HepG2 (cell line): ENCODE data around the gene SLC13A3. TPM values are rescaled to one million over a fixed set of nuclear protein-coding genes. Genes with fewer than 3 reads are reported as not detected.

Experiments used
- AGO2 ChIP-seq: fragments of 200-400 bp; formaldehyde crosslinking; optimal IDR thresholded peaks from 2 replicates; pipeline ENCODE3; 2017; ENCODE audit warnings: mild to moderate bottlenecking, low read depth, low read length, moderate library complexity
- ERF ChIP-seq: IDR thresholded peaks from 2 replicates; pipeline ENCODE4 v1.6.1; 2018; ENCODE audit warnings: missing biosample characterization, missing genetic modification reagents
- GABPB1 ChIP-seq: IDR thresholded peaks from 2 replicates; pipeline ENCODE4 v1.6.1; 2016; ENCODE audit warnings: mild to moderate bottlenecking, missing genetic modification reagents, moderate library complexity, missing compliant biosample characterization
- GATAD2A ChIP-seq: IDR thresholded peaks from 2 replicates; pipeline ENCODE4 v1.6.1; 2016
- GPBP1L1 ChIP-seq: sonication (generic); formaldehyde crosslinking; IDR thresholded peaks from 2 replicates; pipeline ENCODE4 v1.5.0; 2020; ENCODE audit warnings: mild to moderate bottlenecking, missing genetic modification reagents
- KDM5A ChIP-seq: fragments of 200-600 bp; sonication (generic); IDR thresholded peaks from 2 replicates; pipeline ENCODE4 v1.7.0; 2018; ENCODE audit warnings: antibody characterized with exemption, mild to moderate bottlenecking, low read length, borderline replicate concordance
- MAX ChIP-seq: IDR thresholded peaks from 2 replicates; pipeline ENCODE4 v1.6.1; 2012; ENCODE audit warnings: inconsistent platforms
- NFE2 ChIP-seq: sonication (generic); formaldehyde crosslinking; IDR thresholded peaks from 2 replicates; pipeline ENCODE4 v1.4.0; 2020; ENCODE audit warnings: missing genetic modification reagents
- NR2F2 ChIP-seq: IDR thresholded peaks from 2 replicates; pipeline ENCODE4 v1.6.1; 2012; ENCODE audit warnings: low read depth, inconsistent platforms, borderline replicate concordance
- RBAK ChIP-seq: sonication (generic); formaldehyde crosslinking; IDR thresholded peaks from 2 replicates; pipeline ENCODE4 v1.5.1; 2020; ENCODE audit warnings: mild to moderate bottlenecking, missing genetic modification reagents
- REXO4 ChIP-seq: sonication (generic); formaldehyde crosslinking; IDR thresholded peaks from 2 replicates; pipeline ENCODE4 v1.8.0; 2022; ENCODE audit warnings: missing genetic modification reagents, mild to moderate bottlenecking, borderline replicate concordance
- SNAPC2 ChIP-seq: sonication (generic); formaldehyde crosslinking; IDR thresholded peaks from 2 replicates; pipeline ENCODE4 v1.8.1; 2022; ENCODE audit warnings: mild to moderate bottlenecking, missing genetic modification reagents
- STAG1 ChIP-seq: sonication (generic); formaldehyde crosslinking; IDR thresholded peaks from 2 replicates; pipeline ENCODE4 v1.4.0; 2020; ENCODE audit warnings: missing genetic modification reagents
- SYNCRIP ChIP-seq: fragments of 200-400 bp; formaldehyde crosslinking; IDR thresholded peaks from 2 replicates; pipeline ENCODE4 v1.6.1; 2018; ENCODE audit warnings: mild to moderate bottlenecking, low read depth, low read length; ENCODE audit not compliant: insufficient read depth
- TAF15 ChIP-seq: fragments of 200-400 bp; formaldehyde crosslinking; IDR thresholded peaks from one replicate; pipeline ENCODE4 v1.6.1; 2018; ENCODE audit warnings: mild to moderate bottlenecking, low read depth, low read length; ENCODE audit not compliant: poor library complexity, severe bottlenecking
- TEF ChIP-seq: sonication (generic); formaldehyde crosslinking; IDR thresholded peaks from 2 replicates; pipeline ENCODE4 v1.5.0; 2020; ENCODE audit warnings: missing genetic modification reagents
- ZBTB7B ChIP-seq: sonication (generic); formaldehyde crosslinking; IDR thresholded peaks from 2 replicates; pipeline ENCODE4 v1.4.0; 2020; ENCODE audit warnings: missing genetic modification reagents
- ZNF34 ChIP-seq: sonication (generic); formaldehyde crosslinking; IDR thresholded peaks from 2 replicates; pipeline ENCODE4 v1.4.0; 2020; ENCODE audit warnings: mild to moderate bottlenecking, missing genetic modification reagents, borderline replicate concordance
- ZNF556 ChIP-seq: sonication (generic); formaldehyde crosslinking; IDR thresholded peaks from 2 replicates; pipeline ENCODE4 v1.4.0; 2020; ENCODE audit warnings: mild to moderate bottlenecking, missing genetic modification reagents, borderline replicate concordance
- ZNF850 ChIP-seq: sonication (generic); formaldehyde crosslinking; conservative IDR thresholded peaks from 2 replicates; pipeline ENCODE4 v1.9.0; 2021; ENCODE audit warnings: mild to moderate bottlenecking, missing genetic modification reagents
- ZXDC ChIP-seq: sonication (generic); formaldehyde crosslinking; IDR thresholded peaks from 2 replicates; pipeline ENCODE4 v1.5.0; 2020; ENCODE audit warnings: mild to moderate bottlenecking, missing genetic modification reagents
- polyA plus RNA-seq, 8 experiments: library from polyadenylated mRNA; depleted of rRNA in 3 of 8; stranded (reverse) in 7 of 8; unstranded in 1 of 8; fragments of >200 nt; fragmentation: Illumina TruSeq in 4 of 8; extraction: Trizol in 4 of 8; gene quantifications; 2 replicates each; pipeline versions ENCODE4 v1.2.1 to v1.2.3, GENCODE V29; 2011 to 2016; ENCODE audit warnings: low read depth in 4 of 8, missing spikeins in 1 of 8, mixed read lengths in 1 of 8; ENCODE audit not compliant: insufficient read depth in 1 of 8
- total RNA-seq, 5 experiments: library from RNA; depleted of rRNA; stranded (reverse); fragments of >200 nt; fragmentation: Illumina TruSeq; extraction: Trizol; gene quantifications; 2 replicates each; pipeline ENCODE4 v1.2.3, GENCODE V29; 2016; ENCODE audit warnings: low read depth in 1 of 5
- TF ChIP-seq, protein P1 (sequence below): sonication (generic); formaldehyde crosslinking; IDR thresholded peaks from 2 replicates; pipeline ENCODE4 v1.8.0; 2022; ENCODE audit warnings: mild to moderate bottlenecking, missing genetic modification reagents, borderline replicate concordance
- TF ChIP-seq, protein P2 (sequence below): sonication (generic); formaldehyde crosslinking; IDR thresholded peaks from 2 replicates; pipeline ENCODE4 v1.9.0; 2021; ENCODE audit warnings: missing genetic modification reagents, borderline replicate concordance

The SLC13A3 gene
- total and polyA plus RNA-seq, 2 of the 13 experiments (the other 11 are each of a cell fraction or from before 2014, with no cell fraction given) = 66.5 to 76.0 TPM

GRCh38 chr20:46637020-46637419, 14.2 kb downstream of the SLC13A3 start (continued):
- TF ChIP-seq SYNCRIP (no peak), ERF (no peak), REXO4 (CRISPR knock-in tag) (no peak), RBAK (CRISPR knock-in tag) (no peak), ZNF34 (CRISPR knock-in tag) (no peak), STAG1 (CRISPR knock-in tag) (peak; percentile 26; the same call in 1 of the 2 replicates), GATAD2A (CRISPR knock-in tag) (no peak), MAX (peak; percentile 18; the same call in 1 of the 2 replicates), GABPB1 (CRISPR knock-in tag) (no peak), AGO2 (peak; percentile 47), ZNF556 (no peak), GPBP1L1 (CRISPR knock-in tag) (no peak), TAF15 (no peak), NFE2 (CRISPR knock-in tag) (no peak), ZXDC (CRISPR knock-in tag) (no peak), SNAPC2 (no peak), ZNF850 (CRISPR knock-in tag) (no peak), KDM5A (no peak), TEF (no peak), NR2F2 (no peak), ZBTB7B (CRISPR knock-in tag) (no peak)
- TF ChIP-seq, protein P1, sequence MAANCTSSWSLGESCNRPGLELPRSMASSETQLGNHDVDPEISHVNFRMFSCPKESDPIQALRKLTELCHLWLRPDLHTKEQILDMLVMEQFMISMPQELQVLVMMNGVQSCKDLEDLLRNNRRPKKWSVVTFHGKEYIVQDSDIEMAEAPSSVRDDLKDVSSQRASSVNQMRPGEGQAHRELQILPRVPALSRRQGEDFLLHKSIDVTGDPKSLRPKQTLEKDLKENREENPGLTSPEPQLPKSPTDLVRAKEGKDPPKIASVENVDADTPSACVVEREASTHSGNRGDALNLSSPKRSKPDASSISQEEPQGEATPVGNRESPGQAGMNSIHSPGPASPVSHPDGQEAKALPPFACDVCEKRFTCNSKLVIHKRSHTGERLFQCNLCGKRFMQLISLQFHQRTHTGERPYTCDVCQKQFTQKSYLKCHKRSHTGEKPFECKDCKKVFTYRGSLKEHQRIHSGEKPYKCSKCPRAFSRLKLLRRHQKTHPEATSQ (CRISPR knock-in tag) = no peak
- TF ChIP-seq, protein P2, sequence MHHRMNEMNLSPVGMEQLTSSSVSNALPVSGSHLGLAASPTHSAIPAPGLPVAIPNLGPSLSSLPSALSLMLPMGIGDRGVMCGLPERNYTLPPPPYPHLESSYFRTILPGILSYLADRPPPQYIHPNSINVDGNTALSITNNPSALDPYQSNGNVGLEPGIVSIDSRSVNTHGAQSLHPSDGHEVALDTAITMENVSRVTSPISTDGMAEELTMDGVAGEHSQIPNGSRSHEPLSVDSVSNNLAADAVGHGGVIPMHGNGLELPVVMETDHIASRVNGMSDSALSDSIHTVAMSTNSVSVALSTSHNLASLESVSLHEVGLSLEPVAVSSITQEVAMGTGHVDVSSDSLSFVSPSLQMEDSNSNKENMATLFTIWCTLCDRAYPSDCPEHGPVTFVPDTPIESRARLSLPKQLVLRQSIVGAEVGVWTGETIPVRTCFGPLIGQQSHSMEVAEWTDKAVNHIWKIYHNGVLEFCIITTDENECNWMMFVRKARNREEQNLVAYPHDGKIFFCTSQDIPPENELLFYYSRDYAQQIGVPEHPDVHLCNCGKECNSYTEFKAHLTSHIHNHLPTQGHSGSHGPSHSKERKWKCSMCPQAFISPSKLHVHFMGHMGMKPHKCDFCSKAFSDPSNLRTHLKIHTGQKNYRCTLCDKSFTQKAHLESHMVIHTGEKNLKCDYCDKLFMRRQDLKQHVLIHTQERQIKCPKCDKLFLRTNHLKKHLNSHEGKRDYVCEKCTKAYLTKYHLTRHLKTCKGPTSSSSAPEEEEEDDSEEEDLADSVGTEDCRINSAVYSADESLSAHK = no peak
